Measurements from ENCODE around the gene LAMP2.

Gene LAMP2

GRCh38 chrX:120452131-120452530, 17.0 kb downstream of the LAMP2 start:
- H3K4me3 ChIP-seq (ENCODE audit: low read depth, low read length): no peak overlapping the region
- TF ChIP-seq CTCF (IDR thresholded peaks at IDR 0.05; ENCODE audit: low read depth, low read length): peak; percentile 64
- H3K27me3 ChIP-seq: no peaks in the 10 kb centered on the region
- peak; percentile 20 for DNase-seq
- H3K36me3 ChIP-seq: no peaks in the 10 kb centered on the region
- H3K9me3 ChIP-seq: no peaks in the 10 kb centered on the region
- H3K4me1 ChIP-seq: no peaks in the 10 kb centered on the region

- H3K4me1 ChIP-seq: no peaks in the 10 kb centered on the region
- DNase-seq: peak; percentile 8
- TF ChIP-seq CTCF (IDR thresholded peaks at IDR 0.05; ENCODE audit: low read depth, low read length): peak; percentile 40
- H3K9me3 ChIP-seq: no peaks in the 10 kb centered on the region
- H3K36me3 ChIP-seq: no peaks in the 10 kb centered on the region
- H3K4me3 ChIP-seq (ENCODE audit: low read depth, low read length): no peak overlapping the region
- H3K27me3 ChIP-seq: no peaks in the 10 kb centered on the region
Measured at GRCh38 chrX:120450163-120450562, 18.9 kb downstream of the LAMP2 start.

GRCh38 chrX:120446498-120446897, 22.6 kb downstream of the LAMP2 start:
- Histone ChIP-seq H3K4me1 (no peaks in the 10 kb centered on the region), H3K36me3 (no peaks in the 10 kb centered on the region), H3K9me3 (no peaks in the 10 kb centered on the region), H3K4me3 (ENCODE audit: low read depth, low read length) (no peak overlapping the region), H3K27me3 (no peaks in the 10 kb centered on the region)
- DNase-seq: no peak
- TF ChIP-seq CTCF (IDR thresholded peaks at IDR 0.05; ENCODE audit: low read depth, low read length): no peak

- no peaks in the 10 kb centered on the region for H3K36me3 ChIP-seq
- no peaks in the 10 kb centered on the region for H3K27me3 ChIP-seq
- no peak overlapping the region for H3K4me3 ChIP-seq (ENCODE audit: low read depth, low read length)
- DNase-seq: no peak
- TF ChIP-seq CTCF (IDR thresholded peaks at IDR 0.05; ENCODE audit: low read depth, low read length): no peak
- no peaks in the 10 kb centered on the region for H3K4me1 ChIP-seq
- no peaks in the 10 kb centered on the region for H3K9me3 ChIP-seq
Measured at GRCh38 chrX:120439921-120440320, 29.2 kb downstream of the LAMP2 start.

GRCh38 chrX:120429776-120430540, 39.1 kb downstream of the LAMP2 start:
- Histone ChIP-seq H3K27me3 (no peaks in the 10 kb centered on the region), H3K4me1 (no peaks in the 10 kb centered on the region), H3K36me3 (no peaks in the 10 kb centered on the region), H3K9me3 (no peaks in the 10 kb centered on the region), H3K4me3 (ENCODE audit: low read depth, low read length) (no peak overlapping the region)
- TF ChIP-seq CTCF (IDR thresholded peaks at IDR 0.05; ENCODE audit: low read depth, low read length): no peak
- no peak for DNase-seq

GRCh38 chrX:120428309-120428708, 40.8 kb downstream of the LAMP2 start:
- no peak for DNase-seq
- H3K27me3 ChIP-seq: no peaks in the 10 kb centered on the region
- TF ChIP-seq CTCF (IDR thresholded peaks at IDR 0.05; ENCODE audit: low read depth, low read length): no peak
- H3K9me3 ChIP-seq: no peaks in the 10 kb centered on the region
- no peaks in the 10 kb centered on the region for H3K36me3 ChIP-seq
- no peaks in the 10 kb centered on the region for H3K4me1 ChIP-seq
- no peak overlapping the region for H3K4me3 ChIP-seq (ENCODE audit: low read depth, low read length)
